Measurements from ENCODE around the gene IMPA2. TPM values are rescaled to one million over a fixed set of nuclear protein-coding genes. Genes with fewer than 3 reads are reported as not detected.

Gene IMPA2
- total RNA-seq, 2 experiments from 2014 or later, result 17.7 to 20.8 TPM

- intact Hi-C loops (cut with micrococcal nuclease), result loop anchor here (10.0 kb wide), 1 partner anchor 257 kb away; no protein-coding TSS in a partner anchor
- H3K27me3 Mint-ChIP-seq, result no peaks in the 10 kb centered on the region
Observed at GRCh38 chr18:11992096-11992790, 10.9 kb downstream of the IMPA2 start.

GRCh38 chr18:11993264-11993916 lies 12.1 kb downstream of the IMPA2 start:
- TF ChIP-seq CTCF (IDR thresholded peaks at IDR 0.05), result no peak
- H3K36me3 Mint-ChIP-seq (ENCODE audit: low read depth), result no peaks in the 10 kb centered on the region
- intact Hi-C loops (cut with micrococcal nuclease), result loop anchor here (10.0 kb wide), 1 partner anchor 259 kb away; no protein-coding TSS in a partner anchor
- no peaks in the 10 kb centered on the region for H3K9me3 Mint-ChIP-seq
- H3K4me3 Mint-ChIP-seq, result no peak overlapping the region
- no peak overlapping the region for H3K27ac Mint-ChIP-seq
- DNase-seq (no peak), ATAC-seq (no peak)
- H3K4me1 Mint-ChIP-seq (ENCODE audit: low read depth), result peaks cover 6% of the 10 kb centered on the region
- POLR2A ChIA-PET, result no interaction called here
- no peaks in the 10 kb centered on the region for H3K27me3 Mint-ChIP-seq
- CTCF ChIA-PET, result interaction anchor here (1.2 to 12.7 kb wide), 4 partner anchors 14 to 338 kb away, joined by 4 to 247 read pairs (median 15); no protein-coding TSS in a partner anchor

More at GRCh38 chr18:11992096-11992790, 10.9 kb downstream of the IMPA2 start:
- no peak overlapping the region for H3K4me3 Mint-ChIP-seq
- DNase-seq, result no peak
- no peaks in the 10 kb centered on the region for H3K36me3 Mint-ChIP-seq (ENCODE audit: low read depth)
- H3K27ac Mint-ChIP-seq, result no peak overlapping the region
- no peak for ATAC-seq
- no peaks in the 10 kb centered on the region for H3K9me3 Mint-ChIP-seq
- POLR2A ChIA-PET, result no interaction called here
- no peak for TF ChIP-seq CTCF (IDR thresholded peaks at IDR 0.05)
- peaks cover 6% of the 10 kb centered on the region for H3K4me1 Mint-ChIP-seq (ENCODE audit: low read depth)
- CTCF ChIA-PET, result interaction anchor here (1.1 to 12.7 kb wide), 3 partner anchors 9 to 54 kb away, joined by 3 to 247 read pairs (median 3); no protein-coding TSS in a partner anchor

- ATAC-seq (no peak), DNase-seq (no peak)
- intact Hi-C loops (cut with micrococcal nuclease), result loop anchor here (2.0 to 10.0 kb wide), 2 partner anchors 58 to 260 kb away; no protein-coding TSS in a partner anchor
- POLR2A ChIA-PET, result interaction anchor here (1.6 kb wide), 1 partner anchor 38 kb away, joined by 4 read pairs; no protein-coding TSS in a partner anchor
- H3K9me3 Mint-ChIP-seq, result no peaks in the 10 kb centered on the region
- no peak overlapping the region for H3K27ac Mint-ChIP-seq
- no peak for TF ChIP-seq CTCF (IDR thresholded peaks at IDR 0.05)
- CTCF ChIA-PET, result interaction anchor here (1.2 to 12.7 kb wide), 12 partner anchors 9 to 341 kb away, joined by 3 to 247 read pairs (median 13); partner anchors contain the start of gene IMPA2
- H3K4me3 Mint-ChIP-seq, result no peak overlapping the region
- no peaks in the 10 kb centered on the region for H3K27me3 Mint-ChIP-seq
- peaks cover 6% of the 10 kb centered on the region for H3K4me1 Mint-ChIP-seq (ENCODE audit: low read depth)
- no peaks in the 10 kb centered on the region for H3K36me3 Mint-ChIP-seq (ENCODE audit: low read depth)
Observed at GRCh38 chr18:11994336-11994702, 13.0 kb downstream of the IMPA2 start.

GRCh38 chr18:11994703-11995444 lies 13.6 kb downstream of the IMPA2 start:
- H3K9me3 Mint-ChIP-seq, result no peaks in the 10 kb centered on the region
- CTCF ChIA-PET, result interaction anchor here (1.1 to 12.7 kb wide), 21 partner anchors 9 to 342 kb away, joined by 3 to 247 read pairs (median 8); partner anchors contain the start of gene IMPA2
- intact Hi-C loops (cut with micrococcal nuclease), result loop anchor here (2.0 to 10.0 kb wide), 2 partner anchors 58 to 260 kb away; no protein-coding TSS in a partner anchor
- H3K27ac Mint-ChIP-seq, result no peak overlapping the region
- H3K4me1 Mint-ChIP-seq (ENCODE audit: low read depth), result peaks cover 6% of the 10 kb centered on the region
- no peak overlapping the region for H3K4me3 Mint-ChIP-seq
- peak; percentile 18 for ATAC-seq
- no peaks in the 10 kb centered on the region for H3K36me3 Mint-ChIP-seq (ENCODE audit: low read depth)
- POLR2A ChIA-PET, result interaction anchor here (0.6 to 1.6 kb wide), 3 partner anchors 13 to 45 kb away, joined by 3 to 4 read pairs (median 3); no protein-coding TSS in a partner anchor
- no peak for DNase-seq
- no peaks in the 10 kb centered on the region for H3K27me3 Mint-ChIP-seq
- no peak for TF ChIP-seq CTCF (IDR thresholded peaks at IDR 0.05)

All from activated CD8-positive, alpha-beta T cell treated with anti-CD3 and anti-CD28 coated beads for 36 hours (primary cell).